GM10248 (cell line): Measurements from ENCODE around the gene THBD.

Experiments
- CTCF ChIA-PET: fragments of 300-600 bp; sonication (Branson Sonifier 250); formaldehyde crosslinking; extraction: SDS; loops from one replicate; lab custom pipeline; 2021; ENCODE audit warnings: antibody characterized with exemption; lab: Yijun Ruan, JAX
- POLR2A ChIA-PET: fragments of 350-650 bp; sonication (Branson Sonifier 250); formaldehyde crosslinking; extraction: SDS; loops from one replicate; lab custom pipeline; 2020; ENCODE audit warnings: antibody characterized with exemption; lab: Yijun Ruan, JAX
- DNase-seq: peaks from one replicate; pipeline ENCODE4 v3.0.0; 2012; ENCODE audit errors: extremely low spot score
- CTCF ChIP-seq: IDR thresholded peaks from 2 replicates; pipeline ENCODE4 v1.5.1; 2012; ENCODE audit warnings: mild to moderate bottlenecking, low read depth; ENCODE audit errors: extremely low read depth, missing control alignments, control extremely low read depth

THBD gene, protein sequence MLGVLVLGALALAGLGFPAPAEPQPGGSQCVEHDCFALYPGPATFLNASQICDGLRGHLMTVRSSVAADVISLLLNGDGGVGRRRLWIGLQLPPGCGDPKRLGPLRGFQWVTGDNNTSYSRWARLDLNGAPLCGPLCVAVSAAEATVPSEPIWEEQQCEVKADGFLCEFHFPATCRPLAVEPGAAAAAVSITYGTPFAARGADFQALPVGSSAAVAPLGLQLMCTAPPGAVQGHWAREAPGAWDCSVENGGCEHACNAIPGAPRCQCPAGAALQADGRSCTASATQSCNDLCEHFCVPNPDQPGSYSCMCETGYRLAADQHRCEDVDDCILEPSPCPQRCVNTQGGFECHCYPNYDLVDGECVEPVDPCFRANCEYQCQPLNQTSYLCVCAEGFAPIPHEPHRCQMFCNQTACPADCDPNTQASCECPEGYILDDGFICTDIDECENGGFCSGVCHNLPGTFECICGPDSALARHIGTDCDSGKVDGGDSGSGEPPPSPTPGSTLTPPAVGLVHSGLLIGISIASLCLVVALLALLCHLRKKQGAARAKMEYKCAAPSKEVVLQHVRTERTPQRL

DNA sequence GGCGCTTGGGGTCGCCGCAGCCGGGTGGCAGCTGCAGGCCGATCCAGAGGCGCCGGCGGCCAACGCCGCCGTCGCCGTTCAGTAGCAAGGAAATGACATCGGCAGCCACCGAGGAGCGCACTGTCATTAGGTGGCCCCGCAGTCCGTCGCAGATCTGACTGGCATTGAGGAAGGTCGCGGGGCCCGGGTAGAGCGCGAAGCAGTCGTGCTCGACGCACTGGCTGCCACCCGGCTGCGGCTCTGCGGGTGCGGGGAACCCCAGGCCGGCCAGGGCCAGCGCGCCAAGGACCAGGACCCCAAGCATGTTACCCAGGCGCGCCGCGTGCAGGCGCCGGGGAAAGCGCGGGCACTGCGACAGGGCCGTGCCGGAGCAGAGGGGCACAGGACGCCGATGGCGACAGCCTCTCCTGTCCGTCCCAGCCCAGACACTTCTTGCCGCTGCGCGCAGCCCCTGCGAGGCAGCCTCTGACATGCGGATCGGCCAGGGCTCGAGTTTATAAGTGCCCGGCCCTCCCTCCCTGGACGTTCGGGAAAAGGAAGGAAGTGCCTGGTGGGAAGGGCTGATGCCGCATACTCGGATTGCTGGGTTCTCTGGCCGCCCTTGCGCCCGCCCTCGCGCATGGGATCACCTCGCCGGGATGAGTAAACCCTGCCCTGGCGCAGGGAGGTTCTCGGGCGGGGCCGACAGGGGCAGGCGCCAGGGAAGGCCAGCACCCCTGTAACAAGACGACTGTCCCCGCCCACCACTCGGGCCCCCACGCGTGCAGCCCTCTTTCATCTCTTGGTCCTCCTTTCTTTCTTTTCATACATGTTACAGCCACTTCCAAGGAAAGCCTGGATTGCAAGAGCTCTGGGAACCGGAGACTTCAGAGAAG, at the start of gene THBD:
Gene THBD, minus strand, starts transcription at position 472 of the 875 bp plus-strand sequence. Its CDS starts 168 bp downstream, at position 304.
- CTCF ChIA-PET: interaction anchor here (0.7 to 4.6 kb wide), 15 partner anchors 10 to 196 kb away, joined by 3 to 33 read pairs (median 7); partner anchors contain the start of gene CD93
- DNase-seq: no peak
- POLR2A ChIA-PET: no interaction called here
- TF ChIP-seq CTCF: no peak

GRCh38 chr20:23097636-23098580, 48.4 kb upstream of the THBD start:
- DNase-seq: no peak
- ChIA-PET CTCF (interaction anchor here (1.0 to 1.9 kb wide), 3 partner anchors 9 to 20 kb away, joined by 3 to 7 read pairs (median 3); no protein-coding TSS in a partner anchor), POLR2A (no interaction called here)
- no peak for TF ChIP-seq CTCF

- POLR2A ChIA-PET: no interaction called here
- TF ChIP-seq CTCF: no peak
- CTCF ChIA-PET: interaction anchor here (1.0 to 1.9 kb wide), 8 partner anchors 10 to 138 kb away, joined by 3 to 7 read pairs (median 3); no protein-coding TSS in a partner anchor
- no peak for DNase-seq
Measured at GRCh38 chr20:23096986-23097520, 47.6 kb upstream of the THBD start.

DNA sequence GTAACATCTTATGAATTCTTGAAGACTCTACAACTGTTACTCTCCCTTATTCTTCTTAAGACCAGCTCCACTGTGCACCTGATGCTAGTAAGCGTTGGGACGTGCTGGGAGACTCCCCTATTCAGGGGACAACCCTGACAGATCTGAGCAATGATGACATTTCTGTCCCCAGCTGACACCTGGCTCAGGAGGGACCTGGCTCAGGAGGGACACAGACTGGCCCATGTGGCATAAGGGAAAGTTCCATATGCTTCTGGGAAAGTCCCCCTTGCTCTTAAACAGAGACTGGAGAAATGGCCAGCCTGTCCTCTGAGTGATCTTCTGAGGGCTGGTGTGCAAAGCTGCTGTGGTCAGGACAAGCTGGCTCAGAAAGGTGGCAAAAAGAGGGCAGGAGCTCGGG, 46.6 kb upstream of the THBD start:
- peak; percentile 31 for DNase-seq
- ChIA-PET POLR2A (no interaction called here), CTCF (interaction anchor here (0.9 to 1.9 kb wide), 12 partner anchors 9 to 139 kb away, joined by 3 to 7 read pairs (median 4); partner anchors contain the start of gene CD93)
- TF ChIP-seq CTCF: no peak

- DNase-seq: no peak
Measured at GRCh38 chr20:23095499-23095898, 46.0 kb upstream of the THBD start.

More at GRCh38 chr20:23095499-23095898, 46.0 kb upstream of the THBD start:
- TF ChIP-seq CTCF: no peak
- ChIA-PET POLR2A (no interaction called here), CTCF (interaction anchor here (0.9 to 1.9 kb wide), 8 partner anchors 9 to 106 kb away, joined by 3 to 7 read pairs (median 4); partner anchors contain the start of gene CD93)
